GM12891 (cell line): ENCODE results near the gene INSIG1.

Experiments used
- DNase-seq: peaks from one replicate; pipeline ENCODE4 v3.0.0; 2011; ENCODE audit warnings: low spot score; ENCODE audit not compliant: insufficient read length
- FAIRE-seq: peaks from 2 replicates; lab custom pipeline; 2011; peaks lifted over from hg19 to GRCh38; lab: Jason Lieb, UNC
- PAX5 ChIP-seq: IDR thresholded peaks from 2 replicates; pipeline ENCODE4 v1.6.1; 2011; ENCODE audit warnings: low read length, moderate library complexity, mild to moderate bottlenecking; ENCODE audit not compliant: insufficient read depth, severe bottlenecking
- POLR2A ChIP-seq: IDR thresholded peaks from 2 replicates; pipeline ENCODE4 v1.6.1; 2011; ENCODE audit warnings: low read depth, low read length, control low read depth
- POLR2AphosphoS5 ChIP-seq: IDR thresholded peaks from 2 replicates; pipeline ENCODE4 v1.6.1; 2011; ENCODE audit warnings: low read depth, low read length, control low read depth
- POU2F2 ChIP-seq: IDR thresholded peaks from 2 replicates; pipeline ENCODE4 v1.6.1; 2011; ENCODE audit warnings: low read depth, mild to moderate bottlenecking, control low read depth, low read length, moderate library complexity
- SPI1 ChIP-seq: IDR thresholded peaks from 2 replicates; pipeline ENCODE4 v1.6.1; 2011; ENCODE audit warnings: low read depth, low read length, control low read depth
- TAF1 ChIP-seq: IDR thresholded peaks from 2 replicates; pipeline ENCODE4 v1.6.1; 2011; ENCODE audit warnings: low read depth, low read length, control low read depth

Gene INSIG1

GRCh38 chr7:155263581-155264143 is 34.0 kb upstream of the INSIG1 start:
- no peak for TF ChIP-seq POU2F2
- TF ChIP-seq SPI1, result no peak
- TF ChIP-seq POLR2AphosphoS5, result no peak
- TF ChIP-seq POLR2A, result no peak
- no peak for TF ChIP-seq TAF1
- TF ChIP-seq PAX5, result no peak
- DNase-seq (no peak), FAIRE-seq (peak; percentile 83)

- TF ChIP-seq SPI1 (no peak), POU2F2 (no peak), POLR2A (no peak), POLR2AphosphoS5 (no peak), PAX5 (no peak), TAF1 (no peak)
- DNase-seq (no peak), FAIRE-seq (no peak)
These were observed 32.5 kb upstream of the INSIG1 start for GRCh38 chr7:155265144-155265543.

DNA sequence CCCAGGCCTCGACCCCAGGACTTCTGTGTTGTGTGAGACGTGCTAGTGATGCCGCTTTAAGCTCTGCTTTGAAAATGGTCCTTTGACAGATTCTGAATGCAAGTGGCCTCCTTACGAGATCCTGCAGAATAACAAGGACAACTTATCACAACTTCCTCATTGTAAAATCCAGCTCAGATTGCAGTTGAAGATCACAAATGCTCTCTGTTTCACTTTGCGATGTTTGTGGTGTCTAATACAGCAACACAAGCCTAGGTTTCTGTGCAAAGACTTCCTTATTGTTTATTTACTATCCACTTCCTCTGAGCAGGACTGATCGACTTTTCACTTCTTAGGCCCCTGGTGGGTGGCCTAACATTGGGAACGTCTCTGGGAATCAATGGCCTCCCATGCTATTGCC is 31.7 kb upstream of the INSIG1 start:
- FAIRE-seq (no peak), DNase-seq (no peak)
- TF ChIP-seq SPI1, result no peak
- no peak for TF ChIP-seq TAF1
- TF ChIP-seq POLR2A, result no peak
- TF ChIP-seq POLR2AphosphoS5, result no peak
- no peak for TF ChIP-seq POU2F2
- no peak for TF ChIP-seq PAX5

GRCh38 chr7:155266440-155266839 is 31.2 kb upstream of the INSIG1 start:
- no peak for DNase-seq
- no peak for FAIRE-seq
- no peak for TF ChIP-seq TAF1
- TF ChIP-seq POLR2AphosphoS5, result no peak
- TF ChIP-seq POU2F2, result no peak
- no peak for TF ChIP-seq POLR2A
- no peak for TF ChIP-seq SPI1
- no peak for TF ChIP-seq PAX5

DNA sequence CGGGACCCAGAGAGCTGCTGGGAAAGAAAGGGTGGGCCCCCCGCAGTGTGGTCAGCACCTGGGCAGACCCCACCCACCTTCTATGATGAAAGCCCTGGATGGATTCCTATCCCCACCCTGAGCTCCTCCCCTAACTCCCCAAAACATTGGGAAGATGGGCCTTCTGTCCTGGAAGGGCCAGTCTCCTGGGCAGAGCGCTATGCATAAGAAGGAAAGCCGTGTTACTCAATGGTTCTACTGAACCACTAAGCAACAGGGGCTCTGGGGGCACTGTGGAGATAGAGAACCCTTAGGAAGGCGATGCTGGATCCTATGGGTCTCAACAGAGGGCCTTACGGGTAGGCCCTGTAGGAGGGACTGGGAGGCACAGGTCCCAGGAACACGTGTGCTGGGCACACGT is 30.7 kb upstream of the INSIG1 start:
- FAIRE-seq (no peak), DNase-seq (no peak)
- TF ChIP-seq PAX5 (no peak), POU2F2 (no peak), TAF1 (no peak), SPI1 (no peak), POLR2A (no peak), POLR2AphosphoS5 (no peak)

DNA sequence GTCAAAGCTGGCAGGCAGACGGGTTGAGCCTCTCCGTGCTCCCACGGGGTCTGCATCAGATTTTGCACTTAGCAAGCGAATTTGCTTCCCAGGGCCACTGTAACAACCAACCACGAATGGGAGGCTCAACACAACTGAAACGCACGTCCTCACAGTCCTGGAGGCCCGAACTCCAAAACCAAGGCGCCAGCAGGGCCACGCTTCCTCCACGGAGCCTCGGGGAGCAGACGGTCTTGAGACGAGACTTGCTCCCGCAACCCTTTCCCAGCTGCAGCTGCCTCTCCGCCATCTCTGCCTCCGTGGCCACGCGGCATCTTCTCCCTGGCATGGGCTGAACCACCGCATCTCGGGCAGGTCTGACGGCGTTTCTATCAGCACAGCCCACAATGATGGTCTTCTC is 30.2 kb upstream of the INSIG1 start:
- DNase-seq (no peak), FAIRE-seq (no peak)
- TF ChIP-seq PAX5 (no peak), SPI1 (no peak), POLR2A (no peak), POU2F2 (no peak), POLR2AphosphoS5 (no peak)

- DNase-seq (no peak), FAIRE-seq (no peak)
- TF ChIP-seq POLR2A (no peak), POLR2AphosphoS5 (no peak), TAF1 (no peak), PAX5 (no peak), SPI1 (no peak), POU2F2 (no peak)
These were observed 29.5 kb upstream of the INSIG1 start for GRCh38 chr7:155268211-155268610.

- TF ChIP-seq SPI1 (no peak), POLR2AphosphoS5 (no peak), PAX5 (no peak), POU2F2 (no peak), TAF1 (no peak), POLR2A (no peak)
- FAIRE-seq (no peak), DNase-seq (no peak)
These were observed 28.6 kb upstream of the INSIG1 start for GRCh38 chr7:155268921-155269650.

GRCh38 chr7:155269766-155270585 is 27.7 kb upstream of the INSIG1 start:
- TF ChIP-seq SPI1 (no peak), PAX5 (no peak), TAF1 (no peak), POU2F2 (no peak), POLR2A (no peak), POLR2AphosphoS5 (no peak)
- FAIRE-seq (no peak), DNase-seq (no peak)

- no peak for FAIRE-seq
- no peak for DNase-seq
- no peak for TF ChIP-seq POLR2AphosphoS5
- no peak for TF ChIP-seq POU2F2
- TF ChIP-seq PAX5, result no peak
- TF ChIP-seq SPI1, result no peak
- no peak for TF ChIP-seq POLR2A
- no peak for TF ChIP-seq TAF1
These were observed 26.8 kb upstream of the INSIG1 start for GRCh38 chr7:155270861-155271260.
